Measurements from ENCODE around the gene VAT1L. TPM values are rescaled to one million over a fixed set of nuclear protein-coding genes. Genes with fewer than 3 reads are reported as not detected.

Gene VAT1L
- total and polyA plus RNA-seq, 10 of the 15 experiments (the other 5 are each of a cell fraction or from before 2014, with no cell fraction given): 0.06 to 0.18 (median 0.10) TPM; not detected in 5

GRCh38 chr16:77820340-77820739 is 32.0 kb downstream of the VAT1L start:
- BruUV-seq (replicated peaks): no TSS peak
- ChIA-PET RAD21 (ENCODE audit: unreplicated experiment) (no interaction called here), POLR2A (no interaction called here), CTCF (interaction anchor here (0.8 kb wide), 1 partner anchor 183 kb away, joined by 3 read pairs; no protein-coding TSS in a partner anchor), SMC1A (ENCODE audit: uncharacterized antibody, unreplicated experiment) (no interaction called here)
- Histone ChIP-seq H4K20me1 (ENCODE audit: control insufficient read depth, insufficient read depth) (peaks cover 2% of the 10 kb centered on the region; the same call in 1 of the 2 replicates), H3K27me3 (replicated peaks in 1 of 2; ENCODE audit: control insufficient read depth in 2 of 2, insufficient read depth in 2 of 2, low read length in 1 of 2) (no peaks in the 10 kb centered on the region), H3K27ac (ENCODE audit: control insufficient read depth, insufficient read depth) (no peak overlapping the region), H3K79me2 (ENCODE audit: control insufficient read depth, insufficient read depth, low read length) (no peaks in the 10 kb centered on the region), H3K9ac (ENCODE audit: control insufficient read depth, insufficient read depth, low read length) (no peak overlapping the region), H3K4me2 (ENCODE audit: control insufficient read depth, insufficient read depth) (no peak overlapping the region), H3K36me3 (ENCODE audit: control insufficient read depth in 2 of 2, insufficient read depth in 2 of 2, low read length in 1 of 2) (no peaks in the 10 kb centered on the region), H3K4me3 (no peak overlapping the region), H3K4me1 (ENCODE audit: control insufficient read depth, insufficient read depth, low read length) (no peaks in the 10 kb centered on the region), H3K9me3 (replicated peaks; ENCODE audit: control insufficient read depth, insufficient read depth, low read length) (no peaks in the 10 kb centered on the region), H2AFZ (ENCODE audit: control insufficient read depth, low read depth, low read length) (no peak overlapping the region)
- intact Hi-C loops (cut with micrococcal nuclease; ENCODE audit: unreplicated experiment) (no loop called here), in situ Hi-C loops (cut with MboI) (no loop called here)
- ATAC-seq: no peak
- WGBS (ENCODE audit: insufficient coverage, insufficient replicate concordance, low lambda C conversion rate, missing lambda C conversion rate): 0% methylated on average over 3 of the region's 3 CpGs
- TF ChIP-seq RFX5 (IDR thresholded peaks at IDR 0.05; ENCODE audit: low read depth, low read length): no peak
- no peak for TF ChIP-seq HSF1 (IDR thresholded peaks at IDR 0.05; ENCODE audit: low read depth, low read length)
- no peak for TF ChIP-seq EED (IDR thresholded peaks at IDR 0.05; ENCODE audit: low read depth)
- no peak for TF ChIP-seq SREBF2 (IDR thresholded peaks at IDR 0.05; ENCODE audit: low read length)
- TF ChIP-seq SMAD5 (IDR thresholded peaks at IDR 0.05; ENCODE audit: low read depth): no peak
- TF ChIP-seq STAT1 (conservative IDR thresholded peaks at IDR 0.05): no peak
- TF ChIP-seq SIX5 (IDR thresholded peaks at IDR 0.05; ENCODE audit: low read depth, low read length, severe bottlenecking): no peak
- TF ChIP-seq SPI1 (IDR thresholded peaks at IDR 0.05; ENCODE audit: borderline replicate concordance, insufficient read depth, low read depth, low read length): no peak
- TF ChIP-seq CEBPB (IDR thresholded peaks at IDR 0.05; ENCODE audit: borderline replicate concordance in 1 of 2, low read depth in 2 of 2, low read length in 2 of 2): no peak
- TF ChIP-seq JUNB (IDR thresholded peaks at IDR 0.05): no peak
- TF ChIP-seq TBL1XR1 (IDR thresholded peaks at IDR 0.05; ENCODE audit: low read depth, low read length): no peak
- TF ChIP-seq STAT3 (IDR thresholded peaks at IDR 0.05; ENCODE audit: low read depth, low read length): no peak
- TF ChIP-seq RAD51 (IDR thresholded peaks at IDR 0.05): no peak
- TF ChIP-seq ZNF274 (IDR thresholded peaks at IDR 0.05; ENCODE audit: insufficient read depth, insufficient read length): no peak
- FAIRE-seq: no peak
- no peak for DNase-seq (ENCODE audit: low read depth, low spot score)
